Bronchial epithelial cell (primary cell): ENCODE data around the gene SLC10A7. TPM values are rescaled to one million over a fixed set of nuclear protein-coding genes. Genes with fewer than 3 reads are reported as not detected.

ENCODE experiments used
- DNase-seq: peaks from one replicate; pipeline ENCODE4 v3.0.0-alpha.2; 2010; ENCODE audit warnings: low read depth
- FAIRE-seq: peaks from 2 replicates; lab custom pipeline; 2011; peaks lifted over from hg19 to GRCh38; lab: Jason Lieb, UNC
- H3K27me3 ChIP-seq: 2 replicates; pipeline ENCODE4 v1.5.1; 2011; ENCODE audit warnings: low read length; ENCODE audit not compliant: control insufficient read depth, insufficient read depth
- H3K36me3 ChIP-seq: 2 replicates; pipeline ENCODE4 v1.5.1; 2011; ENCODE audit warnings: low read length; ENCODE audit not compliant: control insufficient read depth, insufficient read depth
- H3K4me3 ChIP-seq: 2 replicates; pipeline ENCODE4 v1.5.1; 2011; ENCODE audit warnings: mild to moderate bottlenecking, low read depth, low read length, control low read depth
- total RNA-seq: library from RNA; depleted of rRNA; stranded (reverse); fragments of >200 nt; gene quantifications from 2 replicates; pipeline ENCODE4 v1.2.1, GENCODE V29; 2014
- TF ChIP-seq, protein P1 (sequence below): IDR thresholded peaks from 2 replicates; pipeline ENCODE4 v1.5.1; 2011; ENCODE audit warnings: mild to moderate bottlenecking, moderate library complexity, low read length, control low read depth, inconsistent platforms; ENCODE audit not compliant: insufficient read depth, severe bottlenecking

Gene SLC10A7
- total RNA-seq, 1 donor from 2014 or later, result 7.4 TPM

DNA sequence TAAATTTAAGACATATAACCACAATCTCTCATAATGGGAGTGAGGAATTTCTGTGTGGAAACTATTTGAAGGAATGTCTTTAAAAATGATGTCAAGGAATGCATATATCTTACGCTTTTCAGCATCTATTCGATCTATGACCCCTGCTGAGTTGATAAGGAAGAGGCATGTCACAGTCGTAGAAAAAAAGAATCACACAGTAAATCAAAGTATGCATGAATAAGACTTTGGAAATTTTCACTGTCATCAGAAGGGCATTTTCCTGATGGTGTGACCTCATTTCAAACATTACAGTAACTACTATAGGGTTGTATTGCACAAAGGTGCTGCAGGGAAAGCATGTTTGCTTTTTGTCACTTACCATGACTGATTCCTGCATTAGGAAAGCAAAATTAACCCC, 265.9 kb downstream of the SLC10A7 start:
- no peak for FAIRE-seq
- Histone ChIP-seq H3K27me3 (no peaks in the 10 kb centered on the region), H3K36me3 (no peaks in the 10 kb centered on the region), H3K4me3 (no peak overlapping the region)
- DNase-seq, result peak; percentile 57
- TF ChIP-seq, protein P1, sequence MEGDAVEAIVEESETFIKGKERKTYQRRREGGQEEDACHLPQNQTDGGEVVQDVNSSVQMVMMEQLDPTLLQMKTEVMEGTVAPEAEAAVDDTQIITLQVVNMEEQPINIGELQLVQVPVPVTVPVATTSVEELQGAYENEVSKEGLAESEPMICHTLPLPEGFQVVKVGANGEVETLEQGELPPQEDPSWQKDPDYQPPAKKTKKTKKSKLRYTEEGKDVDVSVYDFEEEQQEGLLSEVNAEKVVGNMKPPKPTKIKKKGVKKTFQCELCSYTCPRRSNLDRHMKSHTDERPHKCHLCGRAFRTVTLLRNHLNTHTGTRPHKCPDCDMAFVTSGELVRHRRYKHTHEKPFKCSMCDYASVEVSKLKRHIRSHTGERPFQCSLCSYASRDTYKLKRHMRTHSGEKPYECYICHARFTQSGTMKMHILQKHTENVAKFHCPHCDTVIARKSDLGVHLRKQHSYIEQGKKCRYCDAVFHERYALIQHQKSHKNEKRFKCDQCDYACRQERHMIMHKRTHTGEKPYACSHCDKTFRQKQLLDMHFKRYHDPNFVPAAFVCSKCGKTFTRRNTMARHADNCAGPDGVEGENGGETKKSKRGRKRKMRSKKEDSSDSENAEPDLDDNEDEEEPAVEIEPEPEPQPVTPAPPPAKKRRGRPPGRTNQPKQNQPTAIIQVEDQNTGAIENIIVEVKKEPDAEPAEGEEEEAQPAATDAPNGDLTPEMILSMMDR, result no peak

DNA sequence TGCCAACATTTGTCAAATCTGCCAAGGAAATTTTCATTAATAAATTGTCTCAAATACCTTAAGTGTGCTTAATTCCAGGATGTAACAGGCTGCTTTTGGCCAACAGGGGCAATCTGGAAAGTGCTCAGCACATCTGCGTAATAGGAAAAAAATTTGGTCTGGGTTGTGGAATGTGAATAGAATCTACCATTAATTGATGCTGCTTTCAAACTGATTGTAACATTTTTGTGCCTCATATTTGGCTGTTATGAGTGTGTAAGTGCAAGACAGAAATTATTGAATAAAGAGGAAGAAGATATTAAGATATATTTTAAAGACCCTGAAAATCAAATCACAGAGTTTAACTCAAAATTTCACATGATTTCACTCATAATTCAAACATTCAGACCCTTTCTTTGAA, 266.3 kb downstream of the SLC10A7 start:
- FAIRE-seq (no peak), DNase-seq (no peak)
- H3K4me3 ChIP-seq, result no peak overlapping the region
- H3K36me3 ChIP-seq, result no peaks in the 10 kb centered on the region
- no peaks in the 10 kb centered on the region for H3K27me3 ChIP-seq
- TF ChIP-seq, protein P1, result no peak

DNA sequence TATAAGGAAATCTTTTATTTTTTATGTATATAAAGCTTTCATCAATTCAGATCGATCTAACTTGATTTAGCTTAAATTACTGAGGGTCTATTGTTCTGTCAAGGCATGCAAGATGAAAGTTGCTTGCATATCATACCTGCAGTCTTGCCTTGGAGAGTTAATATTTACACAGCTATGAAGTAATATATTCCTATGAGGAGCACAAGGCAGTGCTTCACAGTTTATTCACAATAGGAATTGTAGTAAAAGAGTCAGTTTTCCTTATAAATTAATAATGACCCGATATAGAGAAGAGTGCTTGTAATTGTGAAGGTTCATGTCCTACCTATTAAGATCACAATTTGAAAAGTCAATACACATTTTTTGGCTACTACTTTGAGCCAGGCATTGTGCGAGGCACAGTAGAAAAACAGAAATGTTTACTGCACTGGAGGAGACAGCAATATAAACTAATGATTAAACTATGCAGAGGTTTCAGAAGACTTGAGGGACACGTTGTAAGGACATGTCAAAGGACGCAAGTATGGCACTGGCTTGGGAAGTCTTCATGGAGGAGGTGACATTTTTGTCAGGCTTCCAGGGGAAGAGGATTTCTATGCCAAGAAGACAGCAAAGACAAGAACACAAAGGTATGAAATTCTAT, 268.6 kb downstream of the SLC10A7 start:
- Histone ChIP-seq H3K4me3 (no peak overlapping the region), H3K27me3 (no peaks in the 10 kb centered on the region), H3K36me3 (no peaks in the 10 kb centered on the region)
- FAIRE-seq, result no peak
- TF ChIP-seq, protein P1, result no peak
- DNase-seq, result no peak

DNA sequence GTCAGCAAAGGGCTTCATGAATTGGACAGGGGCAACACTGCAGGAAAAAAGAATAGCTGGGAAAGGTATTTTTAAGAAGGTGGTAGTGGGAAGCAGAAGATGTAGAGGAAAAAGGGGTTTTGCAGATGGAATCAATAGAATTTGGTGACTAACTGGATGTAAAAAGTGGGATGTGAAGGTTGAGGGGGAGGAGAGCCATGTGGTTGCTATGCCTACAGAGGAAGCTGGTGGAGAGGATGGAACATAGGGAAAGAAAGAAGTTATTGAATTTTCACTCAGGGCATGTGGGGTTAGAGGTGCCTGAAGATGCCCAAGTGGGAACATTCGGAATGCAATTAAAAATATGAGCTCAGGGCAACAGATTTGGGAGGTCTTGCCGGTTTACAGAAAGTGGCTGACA, 274.4 kb downstream of the SLC10A7 start:
- DNase-seq, result no peak
- no peak for FAIRE-seq
- H3K4me3 ChIP-seq, result no peak overlapping the region
- H3K36me3 ChIP-seq, result no peaks in the 10 kb centered on the region
- TF ChIP-seq, protein P1, result no peak
- no peaks in the 10 kb centered on the region for H3K27me3 ChIP-seq

DNA sequence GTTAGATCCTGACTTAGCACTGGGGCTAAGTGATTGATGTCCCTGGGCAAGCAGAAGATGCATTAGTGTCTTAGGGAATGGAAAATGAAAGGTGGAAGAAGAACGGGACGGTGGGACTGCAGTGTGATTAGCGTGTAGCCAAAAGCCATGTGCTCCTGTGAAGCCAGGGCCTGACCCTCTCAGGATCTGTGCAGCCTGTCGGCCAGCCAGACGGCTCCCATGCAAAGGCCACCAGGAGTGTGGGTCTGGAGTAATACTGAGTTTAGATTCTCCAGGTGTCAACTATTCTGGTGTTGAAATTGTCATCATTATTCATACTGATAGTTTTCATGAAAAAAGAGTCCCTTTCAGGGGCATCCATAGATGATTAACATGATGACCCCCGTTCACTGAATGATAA, 275.4 kb downstream of the SLC10A7 start:
- no peak for FAIRE-seq
- no peak overlapping the region for H3K4me3 ChIP-seq

More for the DNA sequence above, 275.4 kb downstream of the SLC10A7 start:
- H3K36me3 ChIP-seq, result no peaks in the 10 kb centered on the region
- DNase-seq, result no peak
- no peaks in the 10 kb centered on the region for H3K27me3 ChIP-seq
- TF ChIP-seq, protein P1, result no peak
